Pancreas (tissue), 10 donors: Measurements from ENCODE around the gene ZCCHC14. TPM values are rescaled to one million over a fixed set of nuclear protein-coding genes. Genes with fewer than 3 reads are reported as not detected.

Experiments used
- ATAC-seq, 4 donors: fragments of 200-7000 bp; cut with Tn5 transposase; one replicate each; pipeline versions ENCODE4 v1.8.0 to v1.9.1; 2020; ENCODE audit warnings: mild to moderate bottlenecking in 4 of 4, moderate library complexity in 4 of 4
- DNase-seq, 6 donors: peaks; one replicate each; pipeline ENCODE4 v3.0.0-alpha.2; 2020
- FAIRE-seq: peaks from 2 replicates; lab custom pipeline; 2012; peaks lifted over from hg19 to GRCh38; lab: Jason Lieb, UNC
- H3K27ac ChIP-seq, 4 donors: fragments of 200-600 bp; sonication (generic); 1 replicate in 3 of 4; 2 replicates in 1 of 4; pipeline versions ENCODE4 v1.5.0 to v1.8.0; 2020
- H3K27me3 ChIP-seq, 4 donors: fragments of 200-600 bp; one replicate each; pipeline ENCODE4 v1.8.0; 2021
- H3K36me3 ChIP-seq, 3 donors: fragments of 200-600 bp; sonication (generic) in 1 of 3; one replicate each; pipeline versions ENCODE4 v1.5.0 to v1.8.0; 2020 to 2021
- H3K4me1 ChIP-seq, 3 donors: fragments of 200-600 bp; one replicate each; pipeline ENCODE4 v1.8.0; 2021
- H3K4me3 ChIP-seq, 4 donors: fragments of 200-600 bp; sonication (generic) in 2 of 4; one replicate each; pipeline versions ENCODE4 v1.5.0 to v1.8.0; 2020 to 2021
- H3K9me3 ChIP-seq, 4 donors: fragments of 200-600 bp; one replicate each; pipeline ENCODE4 v1.8.0; 2021
- CTCF ChIP-seq, 4 donors: fragments of 200-600 bp; sonication (generic) in 3 of 4; IDR thresholded peaks; one replicate each; pipeline versions ENCODE4 v1.5.0 to v1.8.0; 2021; ENCODE audit warnings: antibody characterized with exemption in 4 of 4
- WGBS, 2 donors: extraction: QIAGEN DNeasy Blood & Tissue Kit; methylation state at CpG; one replicate each; pipeline ENCODE4 v1.1.7; 2013; 5-methylcytosine and 5-hydroxymethylcytosine counted together
- intact Hi-C, 3 donors: fragments of 100-400 bp; cut with DNase I; formaldehyde crosslinking; loops; one replicate each; pipeline versions ENCODE4 v1.11.1 to v1.14.2; 2022
- polyA plus RNA-seq, 2 donors: library from polyadenylated mRNA; stranded (reverse); fragments of 200-250 nt; gene quantifications; one replicate each; pipeline ENCODE4 v1.2.3, GENCODE V29; 2013
- total RNA-seq, 6 donors: library from RNA; stranded (reverse); fragmentation: NEBNext Ultra II Directional in 4 of 6; extraction: Animal tissue kit (Norgen Biotek cat#: 25700) in 4 of 6; gene quantifications; one replicate each; pipeline versions ENCODE4 v1.2.1 to v1.2.4, GENCODE V29; 2021 to 2023
- donor health status: healthy with polysubstance abuse.
- donor health status: DM: no; HTN: no; CAD: no; lungs with moderate emphysema.
- donor health status: DM: no; HTN: no; CAD: no.
- donor health status: control.
- donor health status: control.
- donor health status: Bipolar disorder and iron deficiency.
- donor health status: DM: yes; HTN: yes; CAD: no.
- donor health status: DM: no; HTN: no; CAD: no.
- donor health status: DM: no; HTN: no; CAD: no.
- donor health status: DM: yes; HTN: yes; CAD: no.

ZCCHC14 gene
- total and polyA plus RNA-seq, 8 donors: 10.7 to 20.0 (median 12.8) TPM

- DNase-seq: no peak
- Histone ChIP-seq H3K9me3 (no peaks in the 10 kb centered on the region), H3K4me1 (no peaks in the 10 kb centered on the region), H3K4me3 (no peak overlapping the region), H3K36me3 (peaks cover 0 to 34% (median 7%) of the 10 kb centered on the region in 3 donors), H3K27ac (no peak overlapping the region), H3K27me3 (no peaks in the 10 kb centered on the region)
- peak in 2 of 4 donors; percentile 5 to 11 for ATAC-seq
- TF ChIP-seq CTCF (IDR thresholded peaks at IDR 0.05): no peak
- no peak for FAIRE-seq
- intact Hi-C loops: loop anchor here in 1 of 3 donors (10.0 kb wide), 1 partner anchor 217 kb away; no protein-coding TSS in a partner anchor
- 95 to 97% methylated on average over 12 to 13 of the region's 13 CpGs for WGBS, 2 donors
Measured at GRCh38 chr16:87417528-87417910, 75.3 kb downstream of the ZCCHC14 start.

GRCh38 chr16:87416826-87417527 is 75.8 kb downstream of the ZCCHC14 start:
- WGBS, 2 donors: 85 to 87% methylated on average over 23 of the region's 23 CpGs
- DNase-seq: no peak
- peak in 1 of 4 donors; percentile 44 for ATAC-seq

GRCh38 chr16:87415441-87415840 is 77.4 kb downstream of the ZCCHC14 start:
- no peak for DNase-seq
- Histone ChIP-seq H3K4me1 (no peaks in the 10 kb centered on the region), H3K4me3 (no peak overlapping the region), H3K27ac (no peak overlapping the region), H3K9me3 (no peaks in the 10 kb centered on the region), H3K36me3 (peaks cover 0 to 44% (median 11%) of the 10 kb centered on the region in 3 donors), H3K27me3 (no peaks in the 10 kb centered on the region)
- no peak for ATAC-seq
- intact Hi-C loops: loop anchor here in 1 of 3 donors (10.0 kb wide), 1 partner anchor 219 kb away; no protein-coding TSS in a partner anchor
- TF ChIP-seq CTCF (IDR thresholded peaks at IDR 0.05): no peak
- no peak for FAIRE-seq
- 81 to 86% methylated on average over 9 of the region's 9 CpGs for WGBS, 2 donors

More at GRCh38 chr16:87416826-87417527, 75.8 kb downstream of the ZCCHC14 start:
- Histone ChIP-seq H3K4me3 (no peak overlapping the region), H3K9me3 (no peaks in the 10 kb centered on the region), H3K27ac (no peak overlapping the region), H3K36me3 (peaks cover 0 to 37% (median 11%) of the 10 kb centered on the region in 3 donors), H3K4me1 (no peaks in the 10 kb centered on the region), H3K27me3 (no peaks in the 10 kb centered on the region)
- intact Hi-C loops: loop anchor here in 1 of 3 donors (10.0 kb wide), 1 partner anchor 218 kb away; no protein-coding TSS in a partner anchor
- peak; percentile 56 for FAIRE-seq
- peak in 3 of 4 donors; percentile 31 to 36 (median 32) for TF ChIP-seq CTCF (IDR thresholded peaks at IDR 0.05)

GRCh38 chr16:87414251-87414680 is 78.6 kb downstream of the ZCCHC14 start:
- Histone ChIP-seq H3K27ac (no peak overlapping the region), H3K27me3 (no peaks in the 10 kb centered on the region), H3K4me3 (no peak overlapping the region), H3K9me3 (no peaks in the 10 kb centered on the region), H3K36me3 (peaks cover 0 to 51% (median 11%) of the 10 kb centered on the region in 3 donors), H3K4me1 (no peaks in the 10 kb centered on the region)
- WGBS, 2 donors: 89 to 91% methylated on average over 24 of the region's 24 CpGs
- TF ChIP-seq CTCF (IDR thresholded peaks at IDR 0.05): no peak
- intact Hi-C loops: loop anchor here in 1 of 3 donors (10.0 kb wide), 1 partner anchor 221 kb away; no protein-coding TSS in a partner anchor
- FAIRE-seq: no peak
- no peak for DNase-seq
- no peak for ATAC-seq
